GM19023 (cell line): ENCODE measurements around the gene LITAF.
A peak's percentile ranks its signal among the peaks of the same experiment; 100 is the strongest.
"Not testable (repeated sequence)": the region's sequence is repeated elsewhere in the genome, so short reads cannot be mapped to it uniquely, and the experiment has no call there.

Experiments used
- ATAC-seq: cut with Tn5 transposase; IDR thresholded peaks from one replicate; pipeline ENCODE4 v1.9.1; 2021; ENCODE audit warnings: mild to moderate bottlenecking, moderate library complexity; ENCODE audit not compliant: unreplicated experiment

Gene LITAF

DNA sequence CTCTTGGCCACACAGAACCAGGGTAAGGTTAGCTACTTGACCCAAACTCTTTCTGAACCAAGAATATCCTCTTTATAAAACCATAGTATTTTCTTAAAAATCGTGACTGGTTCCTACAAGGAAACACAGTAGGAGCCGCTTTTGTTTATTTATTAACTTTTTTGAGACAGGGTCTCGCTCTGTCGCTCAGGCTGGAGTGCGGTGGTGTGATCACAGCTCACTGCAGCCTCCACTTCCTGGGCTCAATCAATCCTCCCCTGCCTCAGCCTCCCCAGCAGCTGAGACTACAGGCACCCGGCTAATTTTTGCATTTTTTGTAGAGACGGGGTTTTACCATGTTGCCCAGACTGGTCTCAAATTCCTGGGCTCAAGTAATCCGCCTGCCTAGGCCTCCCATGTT is 14.7 kb upstream of the LITAF start:
- no peak for ATAC-seq

DNA sequence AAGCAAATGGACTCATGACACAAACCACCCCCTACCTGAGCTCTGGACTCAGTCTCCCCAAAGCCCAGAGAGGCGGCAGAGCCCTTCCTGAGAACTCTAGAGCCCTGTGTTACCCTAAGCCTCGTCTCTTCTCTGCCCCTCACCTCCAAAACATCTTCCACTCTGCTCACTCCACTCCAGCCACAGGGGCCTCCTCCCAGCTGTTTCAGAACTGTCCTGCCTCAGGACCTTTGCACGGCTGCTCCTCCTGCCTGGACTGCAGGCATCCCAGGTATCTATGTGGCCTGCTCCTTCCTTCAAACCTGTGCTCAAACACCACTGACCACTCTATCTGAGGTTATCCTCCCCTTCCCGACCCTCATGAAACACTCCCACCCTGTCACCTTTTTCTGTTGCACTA is 12.9 kb upstream of the LITAF start:
- no peak for ATAC-seq

DNA sequence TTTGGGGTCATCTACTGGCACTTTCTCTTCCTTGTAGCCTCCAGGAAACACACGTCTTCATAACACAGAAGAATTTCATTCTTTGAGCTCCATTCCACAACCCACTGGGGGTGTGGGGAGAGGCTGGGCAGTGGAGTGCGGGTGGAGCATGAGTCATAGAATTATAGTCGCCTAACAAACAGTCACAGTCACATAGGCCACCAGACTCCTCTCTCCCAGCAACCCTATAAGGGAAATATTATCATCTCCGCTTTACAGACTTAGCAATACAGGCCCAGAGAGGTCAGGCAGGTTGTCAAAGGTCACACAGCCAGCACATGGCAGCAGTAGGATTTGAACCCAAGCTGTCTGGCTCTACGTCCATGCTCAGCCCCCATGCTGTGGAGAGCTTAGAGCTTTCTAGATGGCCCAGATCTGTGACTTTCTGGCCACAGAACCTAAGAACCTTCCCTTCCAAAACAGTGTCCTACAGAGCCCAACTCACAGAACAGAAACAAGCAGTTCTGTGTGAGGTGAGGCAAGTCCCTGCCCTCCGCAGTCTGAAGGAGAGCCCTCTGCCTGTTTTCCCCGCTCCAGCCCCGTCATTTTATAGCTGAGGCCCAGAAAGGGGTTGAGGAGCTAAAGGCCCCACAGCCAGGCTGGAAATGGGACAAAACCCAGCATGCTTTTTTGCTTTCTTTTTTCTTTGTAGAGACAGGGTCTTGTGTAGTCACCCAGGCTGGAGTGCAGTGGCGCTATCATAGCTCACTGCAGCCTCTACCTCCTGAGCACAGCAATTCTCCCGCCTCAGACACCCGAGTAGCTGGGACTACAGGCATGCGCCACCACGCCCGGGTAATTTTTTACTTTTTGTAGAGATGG is 10.7 kb upstream of the LITAF start:
- ATAC-seq = no peak

DNA sequence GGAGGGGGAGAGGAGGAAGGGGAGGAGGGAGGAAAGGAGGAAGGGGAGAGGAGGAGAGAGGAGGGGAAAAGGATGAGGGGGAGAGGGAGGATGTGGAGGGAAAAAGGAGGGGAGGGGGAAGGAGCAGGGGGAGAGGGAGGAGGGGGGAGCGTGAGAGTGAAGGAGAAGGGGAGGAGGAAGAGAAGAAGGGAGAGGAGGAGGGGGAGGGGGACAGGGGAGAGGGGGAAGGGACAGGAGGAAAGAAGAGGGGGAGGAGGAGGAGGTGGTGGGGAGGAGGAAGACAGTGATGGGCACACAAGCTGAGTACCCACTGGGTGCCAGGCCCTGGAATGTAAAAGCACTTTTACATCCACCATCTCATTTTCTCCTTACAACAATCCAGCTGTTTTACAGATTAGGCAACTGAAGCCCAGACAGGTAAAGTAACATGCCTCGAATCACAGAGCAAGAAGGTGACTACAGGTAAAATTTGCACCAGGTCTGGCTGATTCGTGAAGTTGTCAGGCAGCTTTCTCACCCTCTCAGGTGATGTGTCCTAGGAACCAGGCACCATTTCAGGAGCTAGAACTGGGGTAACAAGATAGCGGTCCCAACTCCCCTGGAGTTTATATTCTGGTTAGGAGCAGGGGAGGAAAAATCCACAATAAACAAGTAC is 10.0 kb upstream of the LITAF start:
- no peak for ATAC-seq

DNA sequence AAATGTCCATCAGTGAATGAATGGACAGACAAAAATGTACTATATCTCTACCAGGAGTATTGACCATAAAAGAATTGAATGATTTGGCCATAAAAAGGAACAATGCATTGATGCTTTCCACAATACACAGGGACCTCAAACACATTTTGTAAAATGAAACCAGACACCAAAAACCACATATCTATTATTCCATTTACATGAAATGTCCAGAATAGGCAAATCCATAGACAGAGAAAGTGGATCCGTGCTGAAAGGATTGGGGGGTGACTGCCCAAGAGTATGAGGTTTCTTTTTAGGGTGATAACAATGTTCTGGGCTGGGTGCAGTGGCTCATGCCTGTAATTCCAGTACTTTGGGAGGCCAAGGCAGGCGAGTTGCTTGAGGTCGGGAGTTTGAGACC is 6.9 kb upstream of the LITAF start:
- ATAC-seq = no peak

DNA sequence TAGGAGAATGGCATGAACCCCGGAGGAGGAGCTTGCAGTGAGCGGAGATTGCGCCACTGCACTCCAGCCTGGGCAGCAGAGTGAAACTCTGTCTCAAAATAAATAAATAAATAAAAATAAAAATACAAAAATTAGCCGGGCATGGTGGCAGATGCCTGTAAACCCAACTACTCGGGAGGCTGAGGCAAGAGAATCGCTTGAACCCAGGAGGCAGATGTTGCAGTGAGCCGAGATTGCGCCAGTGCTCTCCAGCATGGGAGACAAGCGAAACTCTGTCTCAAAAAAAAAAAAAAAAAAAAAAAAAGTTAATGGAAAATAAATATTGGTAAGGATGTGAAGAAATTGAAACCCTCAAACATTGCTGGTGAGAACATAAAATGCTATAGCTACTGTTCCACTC is 6.4 kb upstream of the LITAF start:
- not testable (repeated sequence) for ATAC-seq

DNA sequence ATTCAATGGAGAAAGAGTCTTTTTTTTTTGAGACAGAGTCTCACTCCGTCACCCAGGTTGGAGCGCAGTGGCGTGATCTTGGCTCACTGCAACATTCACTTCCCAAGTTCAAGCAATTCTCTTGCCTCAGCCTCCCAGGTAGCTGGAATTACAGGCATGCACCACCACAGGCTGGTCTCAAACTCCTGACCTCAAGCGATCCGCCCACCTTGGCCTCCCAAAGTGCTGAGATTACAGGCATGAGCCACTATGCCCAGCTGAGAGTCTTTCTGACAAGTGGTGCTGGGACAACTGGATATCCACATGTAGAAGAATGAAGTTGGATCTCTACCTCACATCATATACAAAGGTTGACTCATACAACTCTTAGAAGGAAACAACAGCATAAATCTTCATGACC is 4.9 kb upstream of the LITAF start:
- ATAC-seq = not testable (repeated sequence)

DNA sequence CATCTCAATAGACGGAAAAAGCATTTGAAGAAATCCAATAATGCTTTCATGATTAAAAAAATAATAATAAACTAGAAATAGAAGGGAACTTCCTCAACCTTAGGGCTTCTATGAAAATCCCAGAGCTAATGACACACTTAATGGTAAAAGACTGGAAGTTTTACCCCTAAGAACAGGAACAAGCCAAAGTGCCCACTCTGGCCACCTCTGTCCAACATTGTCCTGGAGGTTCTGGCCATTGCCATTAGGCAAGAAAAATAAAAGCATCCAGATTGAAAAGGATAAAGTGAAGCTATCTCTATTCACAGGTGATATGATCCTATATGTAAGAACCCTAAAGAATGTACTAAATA is 2.5 kb upstream of the LITAF start:
- no peak for ATAC-seq

DNA sequence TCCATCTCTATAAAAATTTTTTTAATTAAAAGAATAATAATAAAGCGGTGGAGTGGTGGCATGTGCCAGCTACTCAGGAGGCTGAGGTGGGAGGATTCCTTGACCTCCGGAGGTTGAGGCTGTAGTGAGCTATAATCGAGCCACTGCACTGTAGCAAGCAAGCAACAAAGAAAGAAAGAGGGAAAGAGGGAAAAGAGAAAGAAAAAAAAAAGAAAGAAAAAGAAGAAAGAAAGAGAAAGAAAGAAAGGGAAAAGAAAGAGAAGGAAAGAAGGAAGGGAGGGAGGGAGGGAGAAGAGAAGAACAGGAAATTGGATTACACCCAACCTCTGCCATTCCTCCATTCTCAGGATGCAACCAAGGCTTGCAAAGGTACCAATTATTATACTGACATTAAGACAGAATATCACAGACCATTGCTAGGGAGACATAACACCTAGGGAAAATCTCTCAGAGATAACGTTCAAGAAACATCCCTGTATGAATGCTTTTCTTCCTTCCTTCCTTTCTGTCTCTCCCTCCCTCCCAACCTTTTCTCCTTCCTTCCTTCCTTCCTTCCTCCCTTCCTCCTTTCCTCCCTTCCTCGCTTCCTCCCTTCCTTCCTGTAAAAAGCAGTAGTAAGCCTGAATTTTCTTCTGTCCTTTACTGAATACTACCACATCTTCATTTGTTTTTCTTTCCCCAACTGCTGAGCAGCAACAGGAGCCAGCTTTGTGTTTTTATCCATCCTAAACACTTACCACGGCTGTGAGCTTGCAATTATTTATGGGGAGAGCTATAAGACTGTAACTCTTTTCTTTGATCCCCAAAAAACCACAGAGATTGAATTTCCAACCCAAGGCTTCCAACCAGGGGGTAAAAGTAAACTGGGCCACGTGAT is 1.8 kb upstream of the LITAF start:
- no peak for ATAC-seq

DNA sequence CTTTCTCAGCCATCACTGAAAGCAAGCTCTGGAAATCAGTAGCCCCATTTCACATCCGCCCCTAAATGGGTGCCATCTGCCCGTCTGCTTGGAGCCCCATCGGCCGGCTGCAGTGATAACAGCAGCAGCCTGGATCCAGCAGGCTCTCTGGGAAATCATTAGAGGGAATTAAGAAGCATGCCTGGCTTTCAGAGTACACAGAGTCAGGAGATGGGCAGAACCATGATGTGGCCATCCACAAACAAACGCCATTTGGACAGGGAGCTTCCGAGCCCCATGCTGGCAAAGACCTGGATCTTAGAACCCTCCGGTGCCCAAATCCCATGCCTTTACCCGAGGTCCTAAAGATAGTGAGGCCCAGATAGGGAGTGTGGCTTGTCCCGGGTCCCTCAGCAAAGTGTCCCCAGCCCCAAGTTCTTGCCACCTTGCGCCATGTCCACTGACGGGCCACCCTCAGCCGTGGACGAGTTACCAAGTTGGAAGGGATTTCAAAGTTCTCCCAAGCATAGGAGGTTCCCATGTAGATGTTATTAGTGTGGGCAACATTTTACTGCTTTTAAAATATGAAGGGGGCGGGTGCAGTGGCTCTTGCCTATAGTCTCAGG is 1.0 kb upstream of the LITAF start:
- ATAC-seq = no peak

DNA sequence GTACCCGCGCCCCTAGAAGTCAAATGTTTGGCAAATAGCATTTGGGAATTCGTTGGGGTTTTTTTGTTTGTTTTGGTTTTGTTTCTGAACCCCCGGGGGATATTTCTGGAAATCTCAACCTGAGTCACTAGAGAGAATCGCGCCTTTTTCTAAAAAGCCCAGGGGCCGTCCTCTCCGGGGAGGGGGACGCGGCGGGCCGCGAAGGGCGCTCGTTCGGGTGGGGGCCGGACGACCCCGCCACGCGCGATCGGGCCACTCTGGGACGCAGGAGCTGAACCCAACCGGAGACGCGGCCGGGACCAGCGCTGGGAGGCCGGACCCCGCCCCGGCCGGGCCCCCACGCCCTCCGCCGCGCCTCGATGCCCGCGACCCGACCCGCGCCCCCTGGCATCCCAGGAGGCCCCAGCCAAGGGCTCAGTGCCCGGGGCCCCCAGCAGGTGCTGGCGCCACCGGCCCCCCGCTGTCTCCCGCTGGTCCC is 302 bp downstream of the LITAF start:
- peak; percentile 24 for ATAC-seq

DNA sequence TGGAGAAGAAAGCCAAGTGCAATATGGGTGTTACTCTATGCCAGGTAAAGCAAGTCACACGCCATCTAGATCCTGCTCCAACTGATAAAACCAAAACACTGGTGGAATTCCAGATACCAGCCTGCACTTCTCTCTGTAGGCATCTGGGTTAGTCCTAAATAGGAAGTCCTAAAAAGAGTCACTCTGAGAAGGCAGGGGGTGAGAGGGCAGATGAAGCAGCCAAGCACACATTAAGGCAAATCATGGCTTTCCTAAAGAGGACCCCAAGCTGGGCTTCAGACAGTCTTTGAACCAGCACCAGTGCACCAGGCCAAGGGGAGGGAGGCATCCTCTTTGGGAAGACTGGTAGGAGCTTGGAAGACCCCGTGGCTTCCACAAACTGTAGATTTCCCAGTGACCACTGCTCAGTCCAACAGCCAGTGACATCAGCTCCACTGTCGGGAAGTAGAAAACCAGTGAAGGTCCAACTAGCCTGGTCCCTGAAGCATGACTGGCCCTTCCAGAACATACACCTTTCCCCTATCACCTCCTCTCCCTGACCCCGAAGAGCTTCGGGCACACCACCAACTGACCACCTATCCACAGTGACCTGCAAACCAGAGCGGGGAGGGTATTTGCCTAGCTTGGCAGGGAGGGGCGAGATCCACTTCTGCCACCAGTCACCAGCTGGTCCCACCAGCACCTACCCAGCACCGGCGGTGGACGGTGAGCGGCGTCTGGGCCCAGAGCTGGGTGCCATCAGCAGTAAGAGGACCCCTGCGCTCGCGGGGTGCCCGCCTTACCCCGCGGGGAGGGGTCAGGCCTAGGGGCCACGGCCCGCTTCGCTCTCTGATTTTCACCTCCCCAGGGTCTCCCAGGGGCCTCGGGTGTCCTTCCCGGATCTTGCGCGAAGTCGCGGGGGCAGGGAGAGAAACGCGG is 1.0 kb downstream of the LITAF start:
- peak; percentile 16 for ATAC-seq

DNA sequence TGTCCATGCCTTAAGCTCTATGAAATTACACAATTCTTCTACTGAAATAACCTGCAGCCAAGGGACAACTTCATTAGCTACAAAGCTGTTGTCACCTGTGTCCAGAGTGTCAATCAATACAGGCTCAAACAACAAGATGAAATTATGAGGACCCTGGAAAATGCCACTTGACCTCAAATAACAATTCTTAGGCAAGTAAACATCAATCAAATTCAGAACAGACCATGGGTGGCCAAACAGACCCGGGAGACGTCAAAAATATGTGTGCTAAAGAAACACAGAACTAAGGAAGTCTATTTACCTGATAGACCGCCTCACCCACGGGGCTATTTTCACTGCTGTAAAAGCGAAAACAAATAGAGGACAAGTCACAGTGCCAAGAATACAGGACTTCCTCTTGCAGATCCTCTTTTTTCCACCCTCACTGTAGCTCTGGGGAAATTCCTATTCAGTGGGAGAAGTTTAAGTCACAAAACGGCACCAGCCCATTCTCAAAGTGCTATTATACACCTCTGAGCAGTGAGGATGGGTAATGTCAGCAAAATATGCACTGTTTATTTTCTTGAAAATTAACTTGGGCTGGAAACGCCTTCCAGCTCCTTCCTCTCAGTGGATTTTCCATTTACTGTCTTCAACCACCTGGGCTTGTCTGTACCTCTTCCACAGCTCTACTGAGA is 2.7 kb downstream of the LITAF start:
- no peak for ATAC-seq

DNA sequence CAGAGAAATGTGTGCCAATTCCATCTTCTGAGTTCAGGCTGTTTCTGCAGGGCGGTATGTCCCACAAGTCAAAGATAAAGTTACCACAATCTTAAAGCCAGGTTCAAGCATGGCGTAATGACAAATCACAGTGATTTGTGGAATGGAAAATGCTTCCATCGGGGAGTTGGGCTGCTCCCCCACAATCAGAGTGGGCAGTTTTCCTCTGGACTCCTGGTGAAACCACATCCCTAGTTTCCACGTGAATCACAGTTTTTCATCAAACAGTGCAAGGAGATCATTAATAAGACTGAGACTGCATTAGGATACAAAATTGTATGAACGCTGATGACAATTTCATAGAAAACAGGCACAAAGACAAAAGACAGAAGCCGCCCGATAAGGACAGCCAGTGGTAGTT is 3.6 kb downstream of the LITAF start:
- ATAC-seq = no peak

DNA sequence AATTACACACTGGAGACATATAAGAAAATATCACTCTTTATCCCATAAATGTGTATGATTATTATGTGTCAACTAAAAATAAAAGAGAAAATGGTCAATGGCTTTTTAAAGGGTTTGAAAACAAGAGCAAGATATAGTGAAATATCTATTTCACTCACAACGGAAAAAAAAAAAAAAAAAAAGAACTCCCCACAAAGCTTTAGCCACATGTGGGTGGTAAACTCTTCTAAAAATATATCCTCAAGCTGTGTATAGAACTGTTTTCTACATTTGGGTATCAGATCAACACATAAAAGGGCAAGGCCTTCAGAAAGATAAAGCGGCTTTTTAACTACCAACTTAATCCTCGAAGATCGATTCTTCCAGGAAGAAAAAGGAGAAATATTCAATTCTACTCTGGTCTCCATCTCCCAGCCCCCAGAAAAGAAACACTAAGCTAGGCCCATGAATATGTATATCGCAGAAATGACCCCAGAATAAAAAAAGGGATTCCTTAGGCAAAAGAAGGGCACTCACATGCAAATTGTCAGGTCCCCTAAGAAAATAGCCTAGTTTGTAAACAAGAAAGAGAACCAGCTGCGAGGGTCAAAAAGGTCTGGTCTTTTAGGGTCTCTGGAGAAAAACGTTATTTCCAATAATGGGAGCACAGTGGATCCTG is 4.4 kb downstream of the LITAF start:
- no peak for ATAC-seq

DNA sequence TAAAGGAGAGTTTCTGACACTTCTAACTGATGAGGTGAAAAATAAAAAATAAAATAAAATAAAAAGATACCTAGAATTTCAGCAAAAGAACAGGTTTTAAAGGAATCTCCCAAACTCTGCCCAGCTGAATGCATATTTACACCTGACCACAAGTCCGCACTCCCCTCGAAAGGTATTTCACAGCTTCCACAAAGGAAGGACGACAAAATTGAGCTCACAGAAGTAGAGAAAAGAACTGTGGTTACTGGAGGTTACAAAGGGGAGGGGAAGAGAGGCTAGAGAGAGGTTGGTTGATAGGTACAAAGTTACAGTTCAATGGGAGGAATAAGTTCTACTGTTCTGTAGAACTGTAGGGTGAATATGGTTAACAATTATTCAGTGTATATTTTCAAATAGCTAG is 5.0 kb downstream of the LITAF start:
- ATAC-seq = no peak

DNA sequence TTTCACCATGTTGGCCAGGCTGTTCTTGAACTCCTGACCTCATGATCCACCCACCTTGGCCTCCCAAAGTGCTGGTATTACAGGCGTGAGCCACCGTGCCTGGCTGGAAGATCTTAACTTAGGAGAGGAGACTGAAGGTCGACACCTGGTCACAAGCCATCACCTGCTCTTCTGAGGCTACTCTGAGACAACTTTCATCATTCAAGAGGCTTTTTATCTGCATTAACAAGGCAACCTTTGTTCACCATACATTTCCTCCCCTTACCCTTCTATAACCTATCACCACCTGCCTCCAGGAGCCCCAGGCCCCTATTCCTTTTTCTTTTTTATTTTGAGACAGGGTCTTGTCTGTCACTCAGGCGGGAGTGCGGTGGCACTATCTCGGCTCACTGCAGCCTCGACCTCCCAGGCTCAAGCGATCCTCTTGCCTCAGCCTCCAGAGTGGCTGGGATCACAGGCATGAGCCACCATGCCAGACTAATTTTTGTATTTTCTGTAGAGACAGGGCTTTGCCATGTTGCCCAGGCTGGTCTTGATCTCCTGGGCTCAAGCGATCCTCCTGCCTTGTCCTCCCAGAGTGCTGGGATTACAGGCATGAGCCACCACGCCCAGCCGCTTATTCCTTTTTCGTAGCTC is 6.2 kb downstream of the LITAF start:
- ATAC-seq = no peak

DNA sequence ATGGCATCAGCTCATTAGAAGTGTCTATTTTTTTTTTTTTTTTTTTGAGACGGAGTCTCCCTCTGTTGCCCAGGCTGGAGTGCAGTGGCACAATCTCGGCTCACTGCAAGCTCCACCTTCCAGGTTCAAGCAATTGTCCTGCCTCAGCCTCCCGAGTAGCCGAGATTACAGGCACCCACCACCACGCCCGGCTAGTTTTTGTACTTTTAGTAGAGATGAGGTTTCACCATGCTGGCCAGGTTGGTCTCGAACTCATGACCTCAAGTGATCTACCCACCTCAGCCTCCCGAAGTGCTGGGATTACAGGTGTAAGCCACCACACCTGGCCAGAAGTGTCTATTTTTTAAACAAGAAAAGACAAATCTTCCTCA is 9.4 kb downstream of the LITAF start:
- ATAC-seq = not testable (repeated sequence)
